HEK293 (cell line): Measurements from ENCODE around the gene ZSWIM4.

ENCODE experiments used
- CTCF ChIP-seq: fragments of 450-650 bp; formaldehyde crosslinking; IDR thresholded peaks from 2 replicates; pipeline ENCODE4 v1.5.1; 2016; ENCODE audit warnings: missing biosample characterization, missing genetic modification characterization
- ELK4 ChIP-seq: IDR thresholded peaks from 2 replicates; pipeline ENCODE4 v1.6.1; 2011; ENCODE audit warnings: mild to moderate bottlenecking, low read depth, low read length, borderline replicate concordance
- FEZF1 ChIP-seq: fragments of 450-650 bp; formaldehyde crosslinking; IDR thresholded peaks from 2 replicates; pipeline ENCODE4 v1.5.1; 2016; ENCODE audit warnings: missing biosample characterization, missing genetic modification characterization
- GLIS2 ChIP-seq: fragments of 450-650 bp; formaldehyde crosslinking; IDR thresholded peaks from 2 replicates; pipeline ENCODE4 v1.5.1; 2016; ENCODE audit warnings: missing biosample characterization, missing genetic modification characterization
- KLF7 ChIP-seq: fragments of 450-650 bp; formaldehyde crosslinking; IDR thresholded peaks from 2 replicates; pipeline ENCODE4 v1.5.1; 2016; ENCODE audit warnings: missing biosample characterization, missing genetic modification characterization, borderline replicate concordance
- PATZ1 ChIP-seq: fragments of 450-650 bp; formaldehyde crosslinking; IDR thresholded peaks from 2 replicates; pipeline ENCODE4 v1.5.1; 2016; ENCODE audit warnings: missing biosample characterization, missing genetic modification characterization
- PRDM2 ChIP-seq: fragments of 450-650 bp; formaldehyde crosslinking; IDR thresholded peaks from 2 replicates; pipeline ENCODE4 v1.5.1; 2016; ENCODE audit warnings: missing biosample characterization, missing genetic modification characterization, borderline replicate concordance
- RBAK ChIP-seq: fragments of 450-650 bp; formaldehyde crosslinking; IDR thresholded peaks from 2 replicates; pipeline ENCODE4 v1.5.1; 2016; ENCODE audit warnings: missing biosample characterization, missing genetic modification characterization
- SP2 ChIP-seq: fragments of 450-650 bp; formaldehyde crosslinking; IDR thresholded peaks from 2 replicates; pipeline ENCODE4 v1.5.1; 2016; ENCODE audit warnings: missing biosample characterization, missing genetic modification characterization
- SP3 ChIP-seq: fragments of 450-650 bp; formaldehyde crosslinking; IDR thresholded peaks from 2 replicates; pipeline ENCODE4 v1.5.1; 2016; ENCODE audit warnings: missing biosample characterization, missing genetic modification characterization
- YY2 ChIP-seq: fragments of 450-650 bp; formaldehyde crosslinking; IDR thresholded peaks from 2 replicates; pipeline ENCODE4 v1.5.1; 2016; ENCODE audit warnings: missing biosample characterization, missing genetic modification characterization
- ZBTB26 ChIP-seq: fragments of 450-650 bp; formaldehyde crosslinking; optimal IDR thresholded peaks from 2 replicates; pipeline ENCODE3; 2016; ENCODE audit warnings: missing biosample characterization, mild to moderate bottlenecking, missing genetic modification characterization
- ZBTB7A ChIP-seq: fragments of 450-650 bp; formaldehyde crosslinking; IDR thresholded peaks from 2 replicates; pipeline ENCODE4 v1.5.1; 2016; ENCODE audit warnings: low read depth, missing biosample characterization, missing genetic modification characterization
- ZEB2 ChIP-seq: fragments of 450-650 bp; formaldehyde crosslinking; IDR thresholded peaks from 2 replicates; pipeline ENCODE4 v1.5.1; 2016; ENCODE audit warnings: missing biosample characterization, missing genetic modification characterization
- ZFP69B ChIP-seq: fragments of 450-650 bp; formaldehyde crosslinking; IDR thresholded peaks from 2 replicates; pipeline ENCODE4 v1.5.1; 2016; ENCODE audit warnings: missing biosample characterization, missing genetic modification characterization
- ZNF148 ChIP-seq: fragments of 450-650 bp; formaldehyde crosslinking; IDR thresholded peaks from 2 replicates; pipeline ENCODE4 v1.5.0; 2017; ENCODE audit warnings: missing biosample characterization, missing genetic modification characterization, borderline replicate concordance
- ZNF398 ChIP-seq: fragments of 450-650 bp; formaldehyde crosslinking; IDR thresholded peaks from 2 replicates; pipeline ENCODE4 v1.5.1; 2017; ENCODE audit warnings: missing biosample characterization, missing genetic modification characterization
- ZNF423 ChIP-seq: fragments of 450-650 bp; formaldehyde crosslinking; IDR thresholded peaks from 2 replicates; pipeline ENCODE4 v1.5.1; 2016; ENCODE audit warnings: missing biosample characterization, missing genetic modification characterization
- ZNF561 ChIP-seq: fragments of 450-650 bp; IDR thresholded peaks from 2 replicates; pipeline ENCODE4 v1.5.1; 2018; ENCODE audit warnings: missing biosample characterization, missing genetic modification characterization, borderline replicate concordance
- ZNF610 ChIP-seq: fragments of 450-650 bp; formaldehyde crosslinking; IDR thresholded peaks from 2 replicates; pipeline ENCODE4 v1.5.1; 2016; ENCODE audit warnings: missing biosample characterization, missing genetic modification characterization, borderline replicate concordance
- ZNF664 ChIP-seq: fragments of 450-650 bp; formaldehyde crosslinking; IDR thresholded peaks from 2 replicates; pipeline ENCODE4 v1.5.1; 2016; ENCODE audit warnings: missing biosample characterization, missing genetic modification characterization

The ZSWIM4 gene

GRCh38 chr19:13842291-13843103 is 47.3 kb downstream of the ZSWIM4 start (continued):
- TF ChIP-seq RBAK (tag by site-specific recombination) (no peak), PATZ1 (tag by site-specific recombination) (peak; percentile 81), FEZF1 (no peak), ZNF148 (tag by site-specific recombination) (no peak), CTCF (tag by site-specific recombination) (0 out of 2 replicates have a peak, but pooled peaks have one; percentile 29), YY2 (tag by site-specific recombination) (no peak), ZEB2 (tag by site-specific recombination) (no peak), GLIS2 (tag by site-specific recombination) (peak; percentile 74), ZNF664 (tag by site-specific recombination) (no peak), ZNF610 (tag by site-specific recombination) (no peak), KLF7 (no peak), SP3 (tag by site-specific recombination) (peak; percentile 80), ZBTB7A (tag by site-specific recombination) (no peak), ZBTB26 (tag by site-specific recombination) (peak; percentile 43), ELK4 (no peak), ZFP69B (no peak), ZNF398 (tag by site-specific recombination) (peak; percentile 22; the same call in 1 of the 2 replicates), SP2 (peak; percentile 30; the same call in 1 of the 2 replicates), PRDM2 (tag by site-specific recombination) (no peak), ZNF423 (0 out of 2 replicates have a peak, but pooled peaks have one; percentile 62), ZNF561 (tag by site-specific recombination) (peak; percentile 49; the same call in 1 of the 2 replicates)
